Measurements from ENCODE around the gene NUDT3.

- TF ChIP-seq POLR2A (IDR thresholded peaks at IDR 0.05) (no peak), CTCF (IDR thresholded peaks at IDR 0.05) (no peak)
Observed at GRCh38 chr6:34385793-34386195, 6.7 kb downstream of the NUDT3 start.

Data from ovary (tissue), 3 donors.